ENCODE results near the gene C14orf132.
"Not testable (repeated sequence)": the region's sequence is repeated elsewhere in the genome, so short reads cannot be mapped to it uniquely, and the experiment has no call there.

Gene C14orf132

GRCh38 chr14:96071561-96071960 lies 32.4 kb downstream of the C14orf132 start:
- Histone ChIP-seq H3K36me3 (ENCODE audit: insufficient read depth, low read length) (no peaks in the 10 kb centered on the region), H3K9me3 (ENCODE audit: low read length) (no peaks in the 10 kb centered on the region), H3K4me2 (ENCODE audit: low read length) (no peak overlapping the region), H3K27me3 (ENCODE audit: insufficient read depth, low read length) (no peaks in the 10 kb centered on the region), H3K4me3 (ENCODE audit: low read depth, low read length, poor library complexity, severe bottlenecking) (no peak overlapping the region), H2AFZ (ENCODE audit: low read length) (no peak overlapping the region), H3K79me2 (ENCODE audit: insufficient read depth, low read length) (no peaks in the 10 kb centered on the region), H3K9ac (ENCODE audit: low read length) (no peak overlapping the region), H4K20me1 (ENCODE audit: insufficient read depth, low read length) (no peaks in the 10 kb centered on the region), H3F3A (ENCODE audit: insufficient read depth, low read length) (no peaks in the 10 kb centered on the region), H3K27ac (ENCODE audit: low read depth, low read length, poor library complexity, severe bottlenecking) (no peak overlapping the region), H3K4me1 (ENCODE audit: insufficient read depth, low read length, severe bottlenecking) (no peaks in the 10 kb centered on the region), H3K9me2 (ENCODE audit: low read depth, low read length) (no peaks in the 10 kb centered on the region)
- no peak for TF ChIP-seq CTCF (IDR thresholded peaks at IDR 0.05; ENCODE audit: low read length)
- no peak for TF ChIP-seq EZH2 (IDR thresholded peaks at IDR 0.05; ENCODE audit: borderline replicate concordance, low read length)

GRCh38 chr14:96072076-96072475 lies 32.9 kb downstream of the C14orf132 start:
- Histone ChIP-seq H3K9ac (ENCODE audit: low read length) (no peak overlapping the region), H3K36me3 (ENCODE audit: insufficient read depth, low read length) (no peaks in the 10 kb centered on the region), H3K9me3 (ENCODE audit: low read length) (no peaks in the 10 kb centered on the region), H3K4me2 (ENCODE audit: low read length) (no peak overlapping the region), H3K4me3 (ENCODE audit: low read depth, low read length, poor library complexity, severe bottlenecking) (no peak overlapping the region), H3F3A (ENCODE audit: insufficient read depth, low read length) (no peaks in the 10 kb centered on the region), H3K27ac (ENCODE audit: low read depth, low read length, poor library complexity, severe bottlenecking) (no peak overlapping the region), H3K79me2 (ENCODE audit: insufficient read depth, low read length) (no peaks in the 10 kb centered on the region), H3K9me2 (ENCODE audit: low read depth, low read length) (no peaks in the 10 kb centered on the region), H4K20me1 (ENCODE audit: insufficient read depth, low read length) (no peaks in the 10 kb centered on the region), H3K27me3 (ENCODE audit: insufficient read depth, low read length) (no peaks in the 10 kb centered on the region), H2AFZ (ENCODE audit: low read length) (no peak overlapping the region), H3K4me1 (ENCODE audit: insufficient read depth, low read length, severe bottlenecking) (peaks cover 1% of the 10 kb centered on the region)
- no peak for TF ChIP-seq CTCF (IDR thresholded peaks at IDR 0.05; ENCODE audit: low read length)

- H3K27ac ChIP-seq (ENCODE audit: low read depth, low read length, poor library complexity, severe bottlenecking): no peak overlapping the region
- H3F3A ChIP-seq (ENCODE audit: insufficient read depth, low read length): no peaks in the 10 kb centered on the region
- TF ChIP-seq EZH2 (IDR thresholded peaks at IDR 0.05; ENCODE audit: borderline replicate concordance, low read length) (no peak), CTCF (IDR thresholded peaks at IDR 0.05; ENCODE audit: low read length) (no peak)
- peaks cover 8% of the 10 kb centered on the region for H3K4me1 ChIP-seq (ENCODE audit: insufficient read depth, low read length, severe bottlenecking)
- no peaks in the 10 kb centered on the region for H3K9me3 ChIP-seq (ENCODE audit: low read length)
- H3K79me2 ChIP-seq (ENCODE audit: insufficient read depth, low read length): no peaks in the 10 kb centered on the region
- H4K20me1 ChIP-seq (ENCODE audit: insufficient read depth, low read length): no peaks in the 10 kb centered on the region
- no peak overlapping the region for H3K9ac ChIP-seq (ENCODE audit: low read length)
- no peaks in the 10 kb centered on the region for H3K9me2 ChIP-seq (ENCODE audit: low read depth, low read length)
- H3K4me2 ChIP-seq (ENCODE audit: low read length): no peak overlapping the region
- H2AFZ ChIP-seq (ENCODE audit: low read length): no peak overlapping the region
- H3K27me3 ChIP-seq (ENCODE audit: insufficient read depth, low read length): no peaks in the 10 kb centered on the region
- no peaks in the 10 kb centered on the region for H3K36me3 ChIP-seq (ENCODE audit: insufficient read depth, low read length)
- H3K4me3 ChIP-seq (ENCODE audit: low read depth, low read length, poor library complexity, severe bottlenecking): no peak overlapping the region
Measured at GRCh38 chr14:96072746-96073145, 33.6 kb downstream of the C14orf132 start.

- not testable (repeated sequence) for H3F3A ChIP-seq (ENCODE audit: insufficient read depth, low read length); H3K36me3 ChIP-seq (ENCODE audit: insufficient read depth, low read length); H2AFZ ChIP-seq (ENCODE audit: low read length); H3K27ac ChIP-seq (ENCODE audit: low read depth, low read length, poor library complexity, severe bottlenecking); H3K9ac ChIP-seq (ENCODE audit: low read length); H3K4me3 ChIP-seq (ENCODE audit: low read depth, low read length, poor library complexity, severe bottlenecking); H4K20me1 ChIP-seq (ENCODE audit: insufficient read depth, low read length); H3K9me3 ChIP-seq (ENCODE audit: low read length); H3K79me2 ChIP-seq (ENCODE audit: insufficient read depth, low read length); H3K27me3 ChIP-seq (ENCODE audit: insufficient read depth, low read length); H3K4me2 ChIP-seq (ENCODE audit: low read length); H3K9me2 ChIP-seq (ENCODE audit: low read depth, low read length)
- peaks cover 15% of the 10 kb centered on the region for H3K4me1 ChIP-seq (ENCODE audit: insufficient read depth, low read length, severe bottlenecking)
Measured at GRCh38 chr14:96073260-96074039, 34.3 kb downstream of the C14orf132 start.
